Activated CD8-positive, alpha-beta memory T cell treated with anti-CD3 and anti-CD28 coated beads, Interleukin-2, amount 10 ng/mL, durations not matched to agents 7 days and 5 days (primary cell): ENCODE results near the gene MDFI. TPM values are rescaled to one million over a fixed set of nuclear protein-coding genes. Genes with fewer than 3 reads are reported as not detected.

Source experiments
- ATAC-seq: fragments of 150-1000 bp; cut with Tn5 transposase; one replicate; pipeline ENCODE4 v1.10.0; 2021; ENCODE audit warnings: moderate library complexity
- CTCF ChIA-PET: fragments of 350-600 bp; sonication (Branson Sonifier 250); formaldehyde crosslinking; loops from one replicate; lab custom pipeline; 2021; ENCODE audit warnings: antibody characterized with exemption; lab: Charles Lee
- DNase-seq: peaks from one replicate; pipeline ENCODE4 v3.0.0-alpha.2; 2020
- H3K27ac Mint-ChIP-seq: one replicate; pipeline ENCODE4 v1.8.0; 2021; ENCODE audit warnings: mild to moderate bottlenecking, mixed read lengths
- H3K27me3 Mint-ChIP-seq: one replicate; pipeline ENCODE4 v1.8.0; 2021; ENCODE audit warnings: mixed read lengths
- H3K36me3 Mint-ChIP-seq: one replicate; pipeline ENCODE4 v1.8.0; 2021; ENCODE audit warnings: mild to moderate bottlenecking, mixed read lengths
- H3K4me1 Mint-ChIP-seq: one replicate; pipeline ENCODE4 v1.8.0; 2021; ENCODE audit warnings: mixed read lengths
- H3K4me3 Mint-ChIP-seq: one replicate; pipeline ENCODE4 v1.8.0; 2021; ENCODE audit warnings: mild to moderate bottlenecking, moderate library complexity, mixed read lengths
- H3K9me3 Mint-ChIP-seq: one replicate; pipeline ENCODE4 v1.8.0; 2022; ENCODE audit warnings: low read depth, mixed read lengths
- total RNA-seq, 2 experiments: library from RNA; stranded (reverse); gene quantifications; one replicate each; pipeline ENCODE4 v1.2.3, GENCODE V29; 2021

The MDFI gene, protein sequence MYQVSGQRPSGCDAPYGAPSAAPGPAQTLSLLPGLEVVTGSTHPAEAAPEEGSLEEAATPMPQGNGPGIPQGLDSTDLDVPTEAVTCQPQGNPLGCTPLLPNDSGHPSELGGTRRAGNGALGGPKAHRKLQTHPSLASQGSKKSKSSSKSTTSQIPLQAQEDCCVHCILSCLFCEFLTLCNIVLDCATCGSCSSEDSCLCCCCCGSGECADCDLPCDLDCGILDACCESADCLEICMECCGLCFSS
- total RNA-seq, result not detected

DNA sequence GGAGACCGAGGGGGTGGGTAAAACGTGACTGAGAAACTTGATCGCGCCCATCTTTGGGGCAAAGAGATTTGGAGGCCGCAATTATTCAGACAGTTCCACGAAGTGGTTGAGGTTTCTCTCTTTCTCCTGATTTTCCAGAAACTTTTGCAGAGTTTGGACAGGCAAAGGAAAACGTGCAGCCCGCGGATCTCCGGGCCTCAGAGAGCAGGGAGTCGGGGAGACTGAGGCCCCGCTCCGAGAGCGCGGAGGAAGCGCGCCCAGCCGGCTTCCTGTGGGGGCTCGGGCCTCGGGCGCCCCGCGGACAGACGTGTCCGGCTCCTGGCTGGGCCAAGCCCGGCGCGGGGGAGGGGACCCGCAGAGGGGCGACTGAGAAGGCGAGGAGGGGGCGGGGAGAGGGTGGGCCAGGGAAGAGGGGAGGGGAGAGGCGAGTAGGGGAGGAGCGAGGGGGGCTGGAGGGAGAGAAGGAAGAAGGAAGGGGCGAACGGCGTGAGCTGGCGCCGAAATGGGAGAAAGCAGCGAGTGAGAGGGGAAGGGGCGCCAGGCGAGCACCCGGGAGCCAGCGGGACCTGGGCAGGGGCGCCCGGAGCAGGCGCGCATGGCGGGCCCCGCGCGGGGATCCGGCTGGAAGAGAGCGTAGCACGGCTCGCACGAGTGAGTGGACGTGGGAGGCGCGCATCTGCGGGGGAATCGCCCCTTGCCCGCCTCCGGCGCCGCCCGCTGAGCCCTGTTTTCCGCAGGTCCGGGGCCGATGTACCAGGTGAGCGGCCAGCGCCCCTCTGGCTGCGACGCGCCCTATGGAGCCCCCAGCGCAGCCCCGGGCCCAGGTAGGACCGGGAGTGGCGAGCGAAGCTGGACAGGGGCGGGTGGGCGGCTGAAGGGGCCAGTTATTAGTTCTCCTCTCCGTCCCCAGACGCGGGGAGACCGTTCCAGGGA lies at the start of gene MDFI:
TSS of gene MDFI (plus strand) at position 467 of the 933 bp plus-strand sequence. CDS start at position 749, 282 bp downstream.
- Mint-ChIP-seq H3K27me3 (peaks cover 69% of the 10 kb centered on the region), H3K4me3 (no peak within 1 kb of the TSS), H3K27ac (no peak within 1 kb of the TSS), H3K4me1 (peaks cover 3% of the 10 kb centered on the region), H3K36me3 (no peaks in the 10 kb centered on the region), H3K9me3 (no peaks in the 10 kb centered on the region)
- ATAC-seq (no peak), DNase-seq (no peak)
- CTCF ChIA-PET, result no interaction called here

DNA sequence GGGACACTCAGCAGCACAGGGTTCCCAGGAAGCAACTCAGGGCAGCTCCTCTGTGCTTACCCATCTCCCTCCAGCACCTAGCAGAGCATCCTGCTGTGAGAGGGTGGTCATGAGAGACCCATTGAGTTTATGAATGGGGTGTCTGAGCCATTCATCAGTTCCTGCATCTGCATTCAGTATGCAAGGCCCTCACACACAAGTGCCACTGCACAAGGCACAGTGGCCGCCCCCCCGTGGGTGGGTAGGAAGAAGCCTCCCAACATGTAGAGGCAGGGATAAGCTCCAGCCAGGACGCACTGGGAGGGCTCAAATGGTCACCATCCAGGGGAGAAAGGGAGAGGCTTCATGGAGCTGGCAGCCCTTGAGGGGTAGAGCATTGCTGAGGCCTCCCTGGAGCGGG lies 49.0 kb upstream of the MDFI start:
- Mint-ChIP-seq H3K36me3 (no peaks in the 10 kb centered on the region), H3K27ac (no peak overlapping the region), H3K27me3 (no peaks in the 10 kb centered on the region), H3K4me3 (no peak overlapping the region), H3K4me1 (peaks cover 4% of the 10 kb centered on the region), H3K9me3 (no peaks in the 10 kb centered on the region)
- DNase-seq (no peak), ATAC-seq (no peak)
- CTCF ChIA-PET, result interaction anchor here (1.1 to 2.0 kb wide), 3 partner anchors 13 to 221 kb away, joined by 3 to 9 read pairs (median 6); no protein-coding TSS in a partner anchor

DNA sequence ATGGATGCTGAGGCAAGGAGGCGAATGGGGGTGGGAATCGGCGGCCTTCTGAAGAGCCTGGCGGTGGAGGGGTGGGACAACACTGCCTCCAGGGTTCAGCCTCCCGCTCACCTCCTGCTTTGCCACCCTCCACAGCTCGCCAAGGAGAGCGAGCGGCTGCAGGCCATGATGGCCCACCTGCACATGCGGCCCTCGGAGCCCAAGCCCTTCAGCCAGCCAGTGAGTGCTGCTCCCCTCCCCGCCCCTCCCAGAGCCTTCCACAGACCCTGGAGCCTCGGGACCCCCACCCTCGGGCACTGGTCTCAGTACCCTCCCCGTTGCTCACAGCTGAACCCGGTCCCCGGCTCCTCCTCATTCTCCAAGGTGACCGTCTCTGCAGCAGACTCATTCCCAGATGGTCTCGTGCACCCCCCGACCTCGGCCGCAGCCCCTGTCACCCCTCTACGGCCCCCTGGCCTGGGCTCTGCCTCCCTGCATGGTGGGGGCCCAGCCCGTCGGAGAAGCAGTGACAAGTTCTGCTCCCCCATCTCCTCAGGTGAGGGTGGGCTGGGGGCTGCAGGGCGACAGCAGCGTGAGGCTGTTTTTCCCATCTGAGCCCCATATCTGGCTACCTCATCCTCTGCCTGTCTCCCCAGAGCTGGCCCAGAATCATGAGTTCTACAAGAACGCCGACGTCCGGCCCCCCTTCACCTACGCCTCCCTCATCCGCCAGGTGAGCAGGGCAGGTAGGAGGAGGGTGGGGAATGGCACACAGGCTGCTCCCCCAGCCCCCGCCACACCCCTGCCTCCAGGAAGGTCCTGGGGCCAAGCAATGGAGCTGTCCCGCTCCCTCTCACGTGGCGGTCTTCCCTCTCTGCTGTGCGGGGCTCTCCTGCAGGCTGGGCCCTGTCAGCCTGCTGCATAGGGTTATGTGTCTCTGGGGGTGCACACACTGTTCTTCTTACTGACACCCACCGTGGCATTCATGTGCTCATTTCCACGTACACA lies 48.3 kb upstream of the MDFI start:
- DNase-seq (no peak), ATAC-seq (no peak)
- no peak overlapping the region for H3K4me3 Mint-ChIP-seq
- H3K4me1 Mint-ChIP-seq, result peaks cover 4% of the 10 kb centered on the region
- H3K27me3 Mint-ChIP-seq, result no peaks in the 10 kb centered on the region
- H3K36me3 Mint-ChIP-seq, result no peaks in the 10 kb centered on the region
- CTCF ChIA-PET, result interaction anchor here (1.1 to 2.0 kb wide), 4 partner anchors 166 to 222 kb away, joined by 3 to 9 read pairs (median 4); no protein-coding TSS in a partner anchor
- no peak overlapping the region for H3K27ac Mint-ChIP-seq
- no peaks in the 10 kb centered on the region for H3K9me3 Mint-ChIP-seq

DNA sequence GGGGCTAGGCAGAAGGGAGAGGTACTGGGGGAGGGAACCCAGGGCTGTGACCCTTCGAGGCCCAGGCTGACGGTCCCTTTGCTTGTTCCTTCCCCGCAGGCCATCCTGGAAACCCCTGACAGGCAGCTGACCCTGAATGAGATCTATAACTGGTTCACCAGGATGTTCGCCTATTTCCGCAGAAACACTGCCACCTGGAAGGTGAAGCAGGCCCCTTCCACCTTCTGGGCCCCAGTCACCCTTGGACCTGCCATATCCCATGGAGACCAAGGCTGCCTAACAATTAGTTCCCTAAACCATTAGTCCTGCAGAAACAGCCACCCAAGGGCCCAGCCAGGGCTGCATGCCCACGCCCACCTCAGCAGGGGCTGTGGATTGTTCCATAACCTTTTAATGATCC lies 47.1 kb upstream of the MDFI start:
- H3K4me1 Mint-ChIP-seq, result no peaks in the 10 kb centered on the region
- H3K27me3 Mint-ChIP-seq, result no peaks in the 10 kb centered on the region
- H3K4me3 Mint-ChIP-seq, result no peak overlapping the region
- ATAC-seq, result no peak
- no peaks in the 10 kb centered on the region for H3K36me3 Mint-ChIP-seq
- CTCF ChIA-PET, result interaction anchor here (0.5 to 2.7 kb wide), 6 partner anchors 12 to 222 kb away, joined by 3 to 28 read pairs (median 3); no protein-coding TSS in a partner anchor
- H3K9me3 Mint-ChIP-seq, result no peaks in the 10 kb centered on the region
- DNase-seq, result no peak
- no peak overlapping the region for H3K27ac Mint-ChIP-seq

DNA sequence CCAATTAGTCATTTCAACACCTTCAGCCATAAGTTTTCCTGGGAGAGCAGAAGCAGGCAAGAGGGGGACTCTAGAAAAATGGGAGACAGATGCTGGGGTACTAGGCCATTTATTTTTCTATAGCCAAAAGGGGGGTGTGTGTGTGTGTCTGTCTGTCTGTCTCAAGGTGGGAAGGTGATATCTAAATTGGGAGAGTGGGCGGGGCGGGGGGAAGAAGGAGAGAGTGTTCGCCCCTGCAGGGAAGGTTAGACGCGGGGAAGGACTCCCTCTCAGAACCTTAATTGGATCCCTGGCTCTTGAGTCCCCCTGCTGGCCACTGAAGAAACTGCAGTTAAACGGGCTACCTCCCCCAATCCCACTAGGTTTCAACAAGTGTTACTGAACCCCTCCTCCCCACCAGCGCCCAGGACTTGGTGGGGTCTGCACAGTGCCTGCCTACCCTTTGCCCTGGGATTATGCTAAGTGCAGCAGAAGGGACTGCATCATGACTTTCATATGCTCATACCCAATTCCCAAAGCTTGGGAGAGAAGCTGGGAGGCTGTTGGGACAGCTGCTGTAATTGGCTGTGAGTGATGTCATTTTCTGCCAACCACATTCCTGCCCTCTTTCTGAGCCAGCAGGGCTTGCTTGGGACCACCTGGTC lies 46.3 kb upstream of the MDFI start:
- H3K4me3 Mint-ChIP-seq, result no peak overlapping the region
- CTCF ChIA-PET, result interaction anchor here (0.6 to 2.7 kb wide), 14 partner anchors 15 to 226 kb away, joined by 3 to 28 read pairs (median 3); no protein-coding TSS in a partner anchor
- no peaks in the 10 kb centered on the region for H3K36me3 Mint-ChIP-seq
- H3K27ac Mint-ChIP-seq, result no peak overlapping the region
- ATAC-seq (peak; percentile 54), DNase-seq (peak; percentile 82)
- no peaks in the 10 kb centered on the region for H3K27me3 Mint-ChIP-seq
- H3K4me1 Mint-ChIP-seq, result no peaks in the 10 kb centered on the region
- H3K9me3 Mint-ChIP-seq, result no peaks in the 10 kb centered on the region

DNA sequence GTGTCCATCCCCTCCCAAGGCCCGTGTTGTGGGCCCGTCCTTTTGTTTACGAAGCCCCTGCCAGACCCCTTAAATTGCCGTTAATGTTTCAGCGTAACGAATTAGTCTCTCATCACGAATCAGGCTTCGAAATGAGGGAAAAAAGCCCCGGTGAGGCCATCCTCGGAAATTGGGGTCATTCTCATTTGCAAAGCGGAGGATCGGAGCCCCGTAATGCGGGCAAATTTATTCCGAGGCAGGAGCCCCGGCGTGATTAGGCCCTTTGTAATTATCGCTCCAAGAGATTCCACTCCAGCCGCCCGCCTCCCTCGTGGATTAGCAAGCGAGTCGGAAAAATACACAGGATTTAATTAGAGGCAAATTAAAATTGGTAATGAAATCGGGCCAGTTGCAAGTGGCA lies 44.9 kb upstream of the MDFI start:
- ATAC-seq (no peak), DNase-seq (no peak)
- Mint-ChIP-seq H3K36me3 (no peaks in the 10 kb centered on the region), H3K27ac (no peak overlapping the region), H3K9me3 (no peaks in the 10 kb centered on the region), H3K27me3 (no peaks in the 10 kb centered on the region), H3K4me1 (no peaks in the 10 kb centered on the region), H3K4me3 (no peak overlapping the region)
- CTCF ChIA-PET, result interaction anchor here (1.2 to 2.7 kb wide), 2 partner anchors 16 to 168 kb away, joined by 3 to 28 read pairs; no protein-coding TSS in a partner anchor

DNA sequence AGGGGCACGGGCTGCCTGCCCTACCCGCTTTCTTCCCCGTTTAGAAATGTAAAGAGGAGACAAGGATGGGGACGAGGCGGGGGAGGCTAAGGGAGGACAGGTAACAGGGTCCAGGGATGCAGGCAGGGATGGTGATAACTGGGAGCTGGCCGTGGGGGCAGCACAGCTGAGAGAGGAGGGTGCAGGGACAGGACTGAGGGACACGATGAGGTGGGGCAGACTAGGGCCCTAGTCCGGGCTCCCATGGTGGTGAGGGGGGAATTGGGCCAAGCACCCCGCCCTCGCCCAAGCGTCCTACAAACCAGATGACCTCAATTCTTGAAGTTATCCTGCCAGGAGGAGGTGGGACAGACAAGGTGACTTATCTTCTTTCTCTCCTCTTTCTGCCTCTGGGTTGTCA lies 44.4 kb upstream of the MDFI start:
- Mint-ChIP-seq H3K27ac (no peak overlapping the region), H3K4me1 (no peaks in the 10 kb centered on the region), H3K9me3 (no peaks in the 10 kb centered on the region), H3K36me3 (no peaks in the 10 kb centered on the region), H3K27me3 (no peaks in the 10 kb centered on the region), H3K4me3 (no peak overlapping the region)
- CTCF ChIA-PET, result interaction anchor here (1.1 to 2.3 kb wide), 5 partner anchors 9 to 223 kb away, joined by 3 to 10 read pairs (median 4); no protein-coding TSS in a partner anchor
- DNase-seq (no peak), ATAC-seq (no peak)

DNA sequence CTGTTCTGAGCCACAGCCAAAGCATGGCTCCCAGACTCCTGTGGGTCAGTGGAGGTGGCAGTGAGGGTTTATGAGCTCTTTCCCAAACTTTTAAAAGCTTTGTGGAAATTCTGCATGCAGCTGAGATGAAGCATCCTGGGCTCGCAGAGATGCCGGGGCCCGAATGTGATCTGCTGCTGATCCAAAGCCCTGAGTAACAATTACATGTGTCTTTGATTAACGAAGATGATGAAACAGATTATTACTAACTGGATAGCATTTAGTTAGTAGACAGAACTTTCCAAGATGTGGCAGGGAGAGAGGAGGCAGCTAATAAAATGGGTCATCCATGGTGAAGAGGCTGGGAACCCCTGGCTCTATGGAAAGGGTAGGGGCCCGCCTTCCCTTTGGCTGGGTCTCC lies 43.9 kb upstream of the MDFI start:
- no peaks in the 10 kb centered on the region for H3K4me1 Mint-ChIP-seq
- H3K4me3 Mint-ChIP-seq, result no peak overlapping the region
- ATAC-seq (no peak), DNase-seq (no peak)
- H3K27ac Mint-ChIP-seq, result no peak overlapping the region
- CTCF ChIA-PET, result interaction anchor here (1.1 to 2.3 kb wide), 6 partner anchors 9 to 226 kb away, joined by 3 to 11 read pairs (median 4); no protein-coding TSS in a partner anchor
- H3K27me3 Mint-ChIP-seq, result no peaks in the 10 kb centered on the region
- H3K36me3 Mint-ChIP-seq, result no peaks in the 10 kb centered on the region
- H3K9me3 Mint-ChIP-seq, result no peaks in the 10 kb centered on the region

DNA sequence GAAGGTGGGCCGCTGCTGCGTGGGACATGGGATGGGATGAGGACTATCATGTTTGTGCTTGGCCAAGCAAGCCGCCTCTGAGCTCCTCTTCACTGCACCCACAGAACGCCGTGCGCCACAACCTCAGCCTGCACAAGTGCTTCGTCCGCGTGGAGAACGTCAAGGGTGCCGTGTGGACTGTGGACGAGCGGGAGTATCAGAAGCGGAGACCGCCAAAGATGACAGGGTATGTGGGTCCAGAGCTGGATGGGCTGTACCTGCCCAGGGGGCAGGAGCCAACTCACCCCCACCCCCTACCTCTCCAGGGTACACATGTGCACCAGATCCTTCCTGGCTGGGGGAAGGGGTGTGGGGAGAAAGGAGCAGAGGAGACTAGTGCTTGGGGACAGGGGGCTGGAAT lies 43.5 kb upstream of the MDFI start:
- DNase-seq (no peak), ATAC-seq (no peak)
- no peaks in the 10 kb centered on the region for H3K4me1 Mint-ChIP-seq
- H3K9me3 Mint-ChIP-seq, result no peaks in the 10 kb centered on the region
- H3K4me3 Mint-ChIP-seq, result no peak overlapping the region
- no peaks in the 10 kb centered on the region for H3K36me3 Mint-ChIP-seq
- no peak overlapping the region for H3K27ac Mint-ChIP-seq
- no peaks in the 10 kb centered on the region for H3K27me3 Mint-ChIP-seq
- CTCF ChIA-PET, result interaction anchor here (0.8 to 2.3 kb wide), 8 partner anchors 8 to 288 kb away, joined by 3 to 11 read pairs (median 4); no protein-coding TSS in a partner anchor

DNA sequence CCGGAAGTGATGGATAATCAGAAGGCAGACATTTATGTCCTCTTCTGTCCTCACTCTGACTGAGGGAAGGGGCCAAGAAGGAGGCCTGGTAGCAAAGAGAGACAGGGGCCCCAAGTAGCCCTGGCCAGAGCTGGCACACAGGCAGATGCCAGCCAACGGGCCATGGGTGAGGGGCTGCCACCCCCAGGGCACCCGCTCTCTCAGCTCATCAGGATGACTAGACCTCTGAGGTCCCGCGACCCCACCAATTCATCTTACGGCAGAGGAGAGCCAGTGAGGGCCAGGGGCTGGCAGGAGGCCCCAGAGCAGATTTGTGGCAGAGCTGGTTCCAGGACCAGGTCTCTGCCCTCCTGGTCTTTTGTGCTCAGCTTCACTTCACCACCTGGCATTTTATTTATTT lies 43.1 kb upstream of the MDFI start:
- Mint-ChIP-seq H3K36me3 (no peaks in the 10 kb centered on the region), H3K4me1 (no peaks in the 10 kb centered on the region), H3K27me3 (no peaks in the 10 kb centered on the region), H3K9me3 (no peaks in the 10 kb centered on the region), H3K4me3 (no peak overlapping the region), H3K27ac (no peak overlapping the region)
- CTCF ChIA-PET, result interaction anchor here (0.8 to 2.3 kb wide), 7 partner anchors 8 to 288 kb away, joined by 3 to 11 read pairs (median 4); no protein-coding TSS in a partner anchor
- no peak for ATAC-seq
- no peak for DNase-seq

DNA sequence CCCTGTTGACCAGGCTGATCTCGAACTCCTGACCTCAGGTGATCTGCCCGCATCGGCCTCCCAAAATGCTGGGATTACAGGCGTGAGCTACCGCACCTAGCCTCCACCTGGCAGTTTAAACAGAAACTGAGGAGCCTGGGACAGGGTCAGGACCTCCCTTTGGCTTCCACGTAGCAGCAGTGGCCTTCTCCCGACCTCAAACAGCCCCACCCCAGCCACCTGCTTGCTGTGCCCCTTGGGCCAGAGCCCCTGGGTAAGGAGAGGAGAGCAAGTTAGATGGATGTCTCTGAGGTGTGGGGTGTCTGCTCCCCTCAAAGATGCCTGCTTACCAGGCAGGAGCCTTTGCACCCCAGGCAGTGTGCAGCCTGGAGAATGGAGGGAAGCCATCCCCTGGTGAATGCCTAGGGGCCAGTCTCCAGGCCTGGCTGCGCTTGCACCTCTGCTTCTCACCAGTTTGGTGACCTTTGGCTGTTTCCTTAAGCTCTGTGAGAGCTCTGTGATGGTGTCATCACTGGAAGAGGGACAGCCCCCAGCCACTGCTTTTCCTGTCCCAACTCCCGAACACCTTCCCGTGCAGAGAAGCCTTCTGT lies 42.1 kb upstream of the MDFI start:
- H3K4me3 Mint-ChIP-seq, result no peak overlapping the region
- no peaks in the 10 kb centered on the region for H3K9me3 Mint-ChIP-seq
- H3K36me3 Mint-ChIP-seq, result no peaks in the 10 kb centered on the region
- no peak for ATAC-seq
- H3K27ac Mint-ChIP-seq, result no peak overlapping the region
- no peaks in the 10 kb centered on the region for H3K4me1 Mint-ChIP-seq
- no peak for DNase-seq
- H3K27me3 Mint-ChIP-seq, result no peaks in the 10 kb centered on the region
- CTCF ChIA-PET, result interaction anchor here (1.0 to 2.3 kb wide), 5 partner anchors 87 to 228 kb away, joined by 3 to 11 read pairs (median 3); no protein-coding TSS in a partner anchor
